H9 (cell line): ENCODE data around the gene MCEMP1. TPM values are rescaled to one million over a fixed set of nuclear protein-coding genes. Genes with fewer than 3 reads are reported as not detected.

Experiments
- DNase-seq: peaks from one replicate; pipeline ENCODE4 v3.0.0-alpha.2; 2017
- H2AFZ ChIP-seq: one replicate; pipeline ENCODE4 v1.6.1; 2013; ENCODE audit warnings: mild to moderate bottlenecking, low read length, control low read depth, moderate library complexity
- H2AK5ac ChIP-seq: 2 replicates; pipeline ENCODE4 v1.6.1; 2013; ENCODE audit warnings: low read length, control low read depth, mixed read lengths; ENCODE audit not compliant: insufficient read length
- H2BK120ac ChIP-seq: one replicate; pipeline ENCODE4 v1.6.1; 2013; ENCODE audit warnings: low read depth, mild to moderate bottlenecking, low read length, control low read depth, inconsistent platforms; ENCODE audit not compliant: poor library complexity, severe bottlenecking
- H2BK12ac ChIP-seq: 2 replicates; pipeline ENCODE4 v1.6.1; 2013; ENCODE audit warnings: low read length, control low read depth, mixed read lengths, low read depth; ENCODE audit not compliant: insufficient read length
- H2BK15ac ChIP-seq: 2 replicates; pipeline ENCODE4 v1.6.1; 2013; ENCODE audit warnings: low read depth, low read length, control low read depth
- H2BK20ac ChIP-seq: one replicate; pipeline ENCODE4 v1.6.1; 2013; ENCODE audit warnings: low read depth, mild to moderate bottlenecking, low read length, control low read depth, inconsistent platforms; ENCODE audit not compliant: poor library complexity, severe bottlenecking
- H2BK5ac ChIP-seq: 2 replicates; pipeline ENCODE4 v1.6.1; 2013; ENCODE audit warnings: low read length, control low read depth, mixed read lengths; ENCODE audit not compliant: insufficient read length
- H3K14ac ChIP-seq: 2 replicates; pipeline ENCODE4 v1.6.1; 2013; ENCODE audit warnings: low read length, control low read depth; ENCODE audit not compliant: insufficient read depth
- H3K18ac ChIP-seq: 2 replicates; pipeline ENCODE4 v1.6.1; 2013; ENCODE audit warnings: low read depth, mild to moderate bottlenecking, mixed read lengths, low read length, control low read depth; ENCODE audit not compliant: insufficient read length
- H3K23ac ChIP-seq: 2 replicates; pipeline ENCODE4 v1.6.1; 2013; ENCODE audit warnings: low read length, control low read depth, mixed read lengths, low read depth; ENCODE audit not compliant: insufficient read length
- H3K23me2 ChIP-seq: 2 replicates; pipeline ENCODE4 v1.6.1; 2013; ENCODE audit warnings: low read depth, mild to moderate bottlenecking, mixed read lengths, low read length, control low read depth; ENCODE audit not compliant: insufficient read length, poor library complexity, severe bottlenecking
- H3K27ac ChIP-seq: 2 replicates; pipeline ENCODE4 v1.5.1; 2013; ENCODE audit warnings: low read length, control low read depth, mixed read lengths, low read depth; ENCODE audit not compliant: insufficient read length
- H3K27me3 ChIP-seq: 2 replicates; pipeline ENCODE4 v1.6.1; 2013; ENCODE audit warnings: low read length, control low read depth, inconsistent platforms; ENCODE audit not compliant: insufficient read depth
- H3K4ac ChIP-seq: 2 replicates; pipeline ENCODE4 v1.6.1; 2013; ENCODE audit warnings: low read depth, mild to moderate bottlenecking, control low read depth, inconsistent platforms, low read length, moderate library complexity
- H3K4me1 ChIP-seq: 2 replicates; pipeline ENCODE4 v1.6.1; 2013; ENCODE audit warnings: low read length, control low read depth, inconsistent platforms; ENCODE audit not compliant: insufficient read depth
- H3K4me2 ChIP-seq: 2 replicates; pipeline ENCODE4 v1.6.1; 2013; ENCODE audit warnings: low read length, control low read depth, mixed read lengths; ENCODE audit not compliant: insufficient read length, insufficient read depth
- H3K56ac ChIP-seq: 2 replicates; pipeline ENCODE4 v1.6.1; 2013; ENCODE audit warnings: low read depth, mild to moderate bottlenecking, mixed read lengths, low read length, control low read depth; ENCODE audit not compliant: insufficient read length
- H3K79me1 ChIP-seq: 2 replicates; pipeline ENCODE4 v1.6.1; 2013; ENCODE audit warnings: low read depth, mild to moderate bottlenecking, moderate library complexity, low read length, control low read depth, inconsistent platforms; ENCODE audit not compliant: insufficient read depth, poor library complexity, severe bottlenecking
- H3K79me2 ChIP-seq: 2 replicates; pipeline ENCODE4 v1.6.1; 2013; ENCODE audit warnings: low read length, control low read depth, inconsistent platforms; ENCODE audit not compliant: insufficient read depth
- H3K9ac ChIP-seq: 2 replicates; pipeline ENCODE4 v1.6.1; 2013; ENCODE audit warnings: low read length, control low read depth, mixed read lengths; ENCODE audit not compliant: insufficient read length; ENCODE audit errors: extremely low read depth
- H3K9me3 ChIP-seq: one replicate; pipeline ENCODE4 v1.6.1; 2013; ENCODE audit warnings: low read depth, low read length, inconsistent platforms; ENCODE audit not compliant: control insufficient read depth
- H3T11ph ChIP-seq: one replicate; pipeline ENCODE4 v1.6.1; 2013; ENCODE audit warnings: mild to moderate bottlenecking, low read length, control low read depth, inconsistent platforms
- H4K20me1 ChIP-seq: one replicate; pipeline ENCODE4 v1.6.1; 2013; ENCODE audit not compliant: control insufficient read depth, insufficient read length, insufficient read depth
- H4K5ac ChIP-seq: 2 replicates; pipeline ENCODE4 v1.6.1; 2013; ENCODE audit warnings: low read depth, mild to moderate bottlenecking, mixed read lengths, low read length, control low read depth; ENCODE audit not compliant: insufficient read length
- H4K8ac ChIP-seq: replicated peaks from 2 replicates; pipeline ENCODE4 v1.6.1; 2013; ENCODE audit warnings: low read length, control low read depth, mixed read lengths, low read depth; ENCODE audit not compliant: insufficient read length
- H4K91ac ChIP-seq: 2 replicates; pipeline ENCODE4 v1.6.1; 2013; ENCODE audit warnings: low read depth, mild to moderate bottlenecking, moderate library complexity, mixed read lengths, low read length, control low read depth; ENCODE audit not compliant: insufficient read length
- H3K27ac Mint-ChIP-seq, 3 experiments: 2 replicates in 2 of 3; 3 replicates in 1 of 3; pipeline ENCODE4 v1.8.0; 2020 to 2021; ENCODE audit warnings: mixed read lengths in 3 of 3, mild to moderate bottlenecking in 1 of 3, moderate library complexity in 1 of 3
- H3K27me3 Mint-ChIP-seq: 2 replicates; pipeline ENCODE4 v1.8.0; 2021; ENCODE audit warnings: low read depth, mild to moderate bottlenecking, moderate library complexity, mixed read lengths
- H3K36me3 Mint-ChIP-seq, 3 experiments: 2 replicates in 2 of 3; 3 replicates in 1 of 3; pipeline ENCODE4 v1.8.0; 2020 to 2021; ENCODE audit warnings: low read depth in 3 of 3, mixed read lengths in 3 of 3; ENCODE audit not compliant: insufficient read depth in 1 of 3
- H3K4me1 Mint-ChIP-seq, 2 experiments: 2 replicates each; pipeline ENCODE4 v1.8.0; 2020; ENCODE audit warnings: mixed read lengths in 2 of 2
- H3K4me3 Mint-ChIP-seq, 2 experiments: 2 replicates in 1 of 2; 3 replicates in 1 of 2; pipeline ENCODE4 v1.8.0; 2020 to 2021; ENCODE audit warnings: mild to moderate bottlenecking in 2 of 2, mixed read lengths in 2 of 2, moderate library complexity in 1 of 2
- H3K9me3 Mint-ChIP-seq, 2 experiments: 2 replicates in 1 of 2; 3 replicates in 1 of 2; pipeline ENCODE4 v1.8.0; 2020; ENCODE audit warnings: mild to moderate bottlenecking in 2 of 2, mixed read lengths in 2 of 2, moderate library complexity in 1 of 2
- WGBS: extraction: QIAGEN DNeasy Blood & Tissue Kit; methylation state at CpG from one replicate; pipeline ENCODE4 v1.1.7; 2013; ENCODE audit warnings: missing lambda C conversion rate, low lambda C conversion rate, mixed read lengths; ENCODE audit not compliant: insufficient read length; ENCODE audit errors: extremely low coverage; 5-methylcytosine and 5-hydroxymethylcytosine counted together
- total RNA-seq: library from RNA; stranded (reverse); gene quantifications from 2 replicates; pipeline ENCODE4 v1.2.1, GENCODE V29; 2021
- TF ChIP-seq, protein P1 (sequence below): fragments of 200-600 bp; sonication (generic); conservative IDR thresholded peaks from 3 replicates; pipeline ENCODE4 v1.8.0; 2021; ENCODE audit warnings: antibody characterized with exemption, mild to moderate bottlenecking

The MCEMP1 gene
- total RNA-seq, 1 experiment from 2014 or later: not detected

DNA sequence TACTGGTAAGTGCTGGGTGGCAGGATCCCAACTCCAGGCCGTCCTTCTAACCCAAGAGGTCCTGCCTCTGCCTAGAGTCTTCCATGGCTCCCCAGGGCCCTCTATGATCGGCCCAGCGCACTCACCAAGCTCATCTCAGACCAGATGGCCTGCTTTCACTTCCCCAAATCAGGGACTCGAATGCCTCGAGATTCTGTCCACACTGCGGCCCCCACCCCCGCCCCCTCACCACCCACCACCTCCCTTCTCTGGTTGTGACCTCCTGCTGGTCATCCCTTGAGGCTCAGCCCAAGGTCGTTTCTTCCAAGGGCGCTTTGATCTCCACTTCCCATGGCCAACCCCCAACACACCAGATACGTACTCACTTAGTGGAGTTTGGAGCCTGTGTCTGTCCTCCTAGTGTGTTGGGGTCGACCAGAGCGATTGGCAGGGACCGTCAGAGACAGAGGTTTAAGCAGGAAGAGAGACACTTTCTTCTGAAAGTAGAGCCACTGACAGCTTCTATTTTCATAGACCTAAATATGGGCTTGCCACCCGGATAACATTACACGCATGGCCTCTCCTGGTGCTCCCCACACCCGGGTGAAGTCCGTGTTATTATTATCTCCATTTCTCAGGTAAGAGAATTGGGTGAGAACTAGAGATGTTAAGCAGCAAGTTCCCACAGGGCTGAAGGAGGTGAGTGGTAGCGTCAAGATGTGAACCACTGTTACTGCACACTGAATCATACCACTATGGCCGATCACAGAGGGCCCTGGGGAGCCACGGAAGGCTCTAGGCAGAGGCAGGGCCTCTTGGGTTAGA lies 25.0 kb downstream of the MCEMP1 start, which contains the start of gene FCER2:
TSS of gene FCER2 (minus strand) at position 478 of the 804 bp plus-strand sequence. CDS start 2,371 bp downstream, outside the sequence.
- Histone ChIP-seq H3K27me3 (no peaks in the 10 kb centered on the region), H2AK5ac (no peak within 1 kb of the TSS), H3K4me1 (no peaks in the 10 kb centered on the region; the same call in 1 of the 2 replicates), H3K14ac (no peak within 1 kb of the TSS), H3T11ph (no peak within 1 kb of the TSS), H4K8ac (peak within 1 kb of the TSS; percentile 49), H3K4me2 (no peak within 1 kb of the TSS), H3K23me2 (no peaks in the 10 kb centered on the region), H3K79me2 (no peaks in the 10 kb centered on the region), H3K4ac (no peak within 1 kb of the TSS), H3K56ac (no peak within 1 kb of the TSS), H4K5ac (no peak within 1 kb of the TSS), H2BK5ac (no peak within 1 kb of the TSS), H2AFZ (no peak within 1 kb of the TSS), H4K91ac (no peak within 1 kb of the TSS), H2BK120ac (no peak within 1 kb of the TSS), H3K18ac (no peak within 1 kb of the TSS), H2BK20ac (no peak within 1 kb of the TSS), H2BK15ac (no peak within 1 kb of the TSS), H3K27ac (no peak within 1 kb of the TSS), H3K9ac (no peak within 1 kb of the TSS), H4K20me1 (no peaks in the 10 kb centered on the region), H3K23ac (no peak within 1 kb of the TSS), H3K79me1 (no peaks in the 10 kb centered on the region), H3K9me3 (no peaks in the 10 kb centered on the region), H2BK12ac (no peak within 1 kb of the TSS)
- no peak for DNase-seq
- TF ChIP-seq, protein P1, sequence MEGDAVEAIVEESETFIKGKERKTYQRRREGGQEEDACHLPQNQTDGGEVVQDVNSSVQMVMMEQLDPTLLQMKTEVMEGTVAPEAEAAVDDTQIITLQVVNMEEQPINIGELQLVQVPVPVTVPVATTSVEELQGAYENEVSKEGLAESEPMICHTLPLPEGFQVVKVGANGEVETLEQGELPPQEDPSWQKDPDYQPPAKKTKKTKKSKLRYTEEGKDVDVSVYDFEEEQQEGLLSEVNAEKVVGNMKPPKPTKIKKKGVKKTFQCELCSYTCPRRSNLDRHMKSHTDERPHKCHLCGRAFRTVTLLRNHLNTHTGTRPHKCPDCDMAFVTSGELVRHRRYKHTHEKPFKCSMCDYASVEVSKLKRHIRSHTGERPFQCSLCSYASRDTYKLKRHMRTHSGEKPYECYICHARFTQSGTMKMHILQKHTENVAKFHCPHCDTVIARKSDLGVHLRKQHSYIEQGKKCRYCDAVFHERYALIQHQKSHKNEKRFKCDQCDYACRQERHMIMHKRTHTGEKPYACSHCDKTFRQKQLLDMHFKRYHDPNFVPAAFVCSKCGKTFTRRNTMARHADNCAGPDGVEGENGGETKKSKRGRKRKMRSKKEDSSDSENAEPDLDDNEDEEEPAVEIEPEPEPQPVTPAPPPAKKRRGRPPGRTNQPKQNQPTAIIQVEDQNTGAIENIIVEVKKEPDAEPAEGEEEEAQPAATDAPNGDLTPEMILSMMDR: no peak
- no CpG with 5 or more reads among the region's 20 CpGs for WGBS
- Mint-ChIP-seq H3K4me1 (peaks cover 8 to 31% of the 10 kb centered on the region in 2 experiments), H3K4me3 (no peak within 1 kb of the TSS), H3K27me3 (peaks cover 64% of the 10 kb centered on the region), H3K9me3 (no peaks in the 10 kb centered on the region), H3K36me3 (no peaks in the 10 kb centered on the region; a peak in 1 of 7 replicates), H3K27ac (no peak within 1 kb of the TSS)
